Measurements from ENCODE around the gene CEP83.

Gene CEP83

DNA sequence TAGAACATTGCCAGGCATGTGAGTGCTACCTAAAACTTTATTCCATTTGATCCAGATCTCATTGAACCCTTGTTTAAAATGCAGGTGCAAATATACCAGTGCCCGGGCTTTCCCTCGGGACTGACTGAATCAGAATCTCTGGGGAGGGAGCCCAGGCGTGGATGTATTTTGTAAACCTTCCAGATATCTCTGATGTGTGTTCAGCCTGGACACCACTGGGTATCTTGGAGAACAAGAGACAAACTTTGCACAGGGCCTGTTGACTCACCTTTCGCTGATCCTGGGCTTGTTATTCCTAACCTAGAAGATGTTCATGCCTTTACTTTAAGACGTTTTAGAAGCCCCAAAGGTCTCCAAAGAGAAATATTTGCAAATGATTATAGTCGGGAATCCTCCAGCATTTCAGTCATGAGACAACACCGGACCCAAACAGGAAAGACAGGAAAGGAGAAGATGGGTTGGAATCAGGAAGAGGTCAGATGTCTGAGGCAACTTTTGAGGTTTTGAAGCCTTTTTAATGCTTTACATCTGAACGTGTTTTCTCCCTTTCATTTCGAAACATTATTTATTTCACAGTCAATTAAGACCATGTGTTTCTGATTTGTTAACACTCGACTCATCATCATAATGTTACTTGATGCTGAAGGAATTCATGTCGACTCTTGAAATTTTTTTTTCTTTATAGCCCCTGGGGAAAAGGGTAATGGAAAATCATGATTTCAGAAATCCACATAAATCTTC, 192.7 kb downstream of the CEP83 start:
- no peak for DNase-seq (ENCODE audit: low spot score)

DNA sequence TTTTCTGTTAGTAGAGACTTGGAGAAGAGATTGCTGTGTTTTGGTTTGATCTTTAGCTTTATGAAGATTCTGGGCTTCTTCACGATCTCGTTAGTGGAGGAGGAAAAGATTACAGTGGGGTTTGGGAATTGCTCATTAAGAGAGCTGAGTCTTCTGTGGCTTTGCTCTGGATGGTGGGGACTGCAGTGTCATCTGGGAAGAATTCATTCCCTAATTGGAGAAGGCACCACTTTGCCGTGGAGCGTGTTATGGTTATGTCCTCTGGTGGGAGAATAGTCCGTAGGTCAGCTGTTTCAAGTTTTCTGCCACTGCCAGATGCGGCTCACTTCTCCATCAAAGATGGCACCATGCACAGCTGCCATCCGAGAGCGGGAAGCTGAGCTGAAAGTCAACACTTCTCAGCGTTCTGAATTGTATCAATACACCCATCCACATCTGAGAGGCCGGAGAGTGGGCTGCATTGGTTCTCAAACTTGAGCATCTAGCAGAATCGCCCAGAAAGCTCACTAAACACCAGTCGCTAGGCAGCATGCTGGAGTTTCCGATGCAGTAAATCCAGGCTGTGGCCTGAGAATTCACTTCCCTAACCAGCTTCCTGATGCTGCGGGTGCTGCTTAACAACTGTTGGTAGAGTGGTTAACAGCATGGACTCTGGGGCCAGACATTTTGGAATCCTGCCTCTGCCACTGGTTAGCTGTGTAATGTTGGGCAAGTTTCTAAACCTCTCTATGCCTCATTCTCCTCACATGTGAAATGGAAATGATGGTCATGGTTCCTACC, 193.5 kb downstream of the CEP83 start:
- DNase-seq (ENCODE audit: low spot score), result no peak

- DNase-seq (ENCODE audit: low spot score), result no peak
These were observed 194.1 kb downstream of the CEP83 start for GRCh38 chr12:94265539-94265938.

DNA sequence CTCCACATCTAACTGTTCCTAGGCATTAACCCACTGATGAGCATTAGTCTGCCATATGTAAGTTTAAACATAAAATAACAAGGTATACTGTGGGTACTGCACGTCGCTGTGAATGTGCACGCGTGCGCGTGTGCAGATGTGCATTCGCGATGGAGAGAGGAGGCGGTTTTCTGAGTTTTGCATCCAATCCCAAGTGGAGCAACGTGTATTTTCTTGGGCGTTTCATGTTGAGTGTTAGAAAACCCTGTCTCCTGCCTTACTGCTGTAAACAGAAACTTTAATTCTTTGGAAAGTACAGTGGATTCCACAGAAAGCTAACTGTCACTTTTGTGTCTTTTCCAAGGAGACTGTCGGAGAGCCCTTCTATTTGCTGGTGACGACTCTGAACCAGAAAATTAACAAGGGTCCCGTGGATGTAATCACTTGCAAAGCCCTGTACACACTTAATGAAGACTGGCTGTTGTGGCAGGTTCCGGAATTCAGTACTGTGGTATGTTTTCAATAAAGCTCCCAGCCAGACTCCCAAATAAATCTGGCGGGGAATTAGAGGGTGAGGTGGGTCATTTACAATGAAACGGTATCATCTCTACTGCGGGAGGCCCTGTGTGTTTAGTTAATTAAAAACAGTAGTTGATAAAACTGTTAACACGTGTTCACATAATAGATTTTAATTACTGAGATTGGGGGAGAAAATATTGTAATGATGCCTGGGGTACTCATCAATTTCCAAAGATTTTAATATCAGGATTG, 194.8 kb downstream of the CEP83 start:
- DNase-seq (ENCODE audit: low spot score), result no peak

DNA sequence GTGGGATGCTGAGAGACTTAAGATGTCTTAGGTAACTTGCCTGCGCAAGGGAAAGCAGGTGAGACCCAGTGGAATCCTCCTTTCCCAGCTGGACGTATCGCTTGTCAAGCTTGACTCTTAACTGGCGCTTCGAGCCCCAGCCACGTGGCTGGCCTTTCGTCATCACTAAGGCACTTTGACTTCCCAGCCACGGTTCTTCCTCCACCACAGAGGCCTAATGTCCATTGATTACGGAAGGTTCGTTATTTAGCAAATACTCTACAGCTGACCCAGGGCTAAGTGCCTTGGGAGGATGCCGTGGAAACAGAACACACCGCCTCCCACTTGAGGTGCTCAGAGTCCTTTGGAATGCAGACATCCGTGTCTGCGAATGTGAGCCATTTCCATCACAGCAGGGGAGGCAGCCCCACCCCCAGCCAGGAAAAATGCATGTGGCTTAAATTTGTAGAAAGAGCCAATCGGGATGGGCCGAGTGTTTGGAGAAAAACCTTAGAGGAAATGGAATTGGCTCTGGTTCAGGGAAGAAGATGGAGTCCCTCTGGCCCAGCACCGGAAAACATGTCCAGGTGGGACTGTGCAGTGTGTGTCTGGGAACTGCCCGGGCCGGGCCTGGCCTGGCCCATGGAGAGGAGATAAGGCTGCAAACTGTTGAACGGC, 195.6 kb downstream of the CEP83 start:
- DNase-seq (ENCODE audit: low spot score), result no peak

DNA sequence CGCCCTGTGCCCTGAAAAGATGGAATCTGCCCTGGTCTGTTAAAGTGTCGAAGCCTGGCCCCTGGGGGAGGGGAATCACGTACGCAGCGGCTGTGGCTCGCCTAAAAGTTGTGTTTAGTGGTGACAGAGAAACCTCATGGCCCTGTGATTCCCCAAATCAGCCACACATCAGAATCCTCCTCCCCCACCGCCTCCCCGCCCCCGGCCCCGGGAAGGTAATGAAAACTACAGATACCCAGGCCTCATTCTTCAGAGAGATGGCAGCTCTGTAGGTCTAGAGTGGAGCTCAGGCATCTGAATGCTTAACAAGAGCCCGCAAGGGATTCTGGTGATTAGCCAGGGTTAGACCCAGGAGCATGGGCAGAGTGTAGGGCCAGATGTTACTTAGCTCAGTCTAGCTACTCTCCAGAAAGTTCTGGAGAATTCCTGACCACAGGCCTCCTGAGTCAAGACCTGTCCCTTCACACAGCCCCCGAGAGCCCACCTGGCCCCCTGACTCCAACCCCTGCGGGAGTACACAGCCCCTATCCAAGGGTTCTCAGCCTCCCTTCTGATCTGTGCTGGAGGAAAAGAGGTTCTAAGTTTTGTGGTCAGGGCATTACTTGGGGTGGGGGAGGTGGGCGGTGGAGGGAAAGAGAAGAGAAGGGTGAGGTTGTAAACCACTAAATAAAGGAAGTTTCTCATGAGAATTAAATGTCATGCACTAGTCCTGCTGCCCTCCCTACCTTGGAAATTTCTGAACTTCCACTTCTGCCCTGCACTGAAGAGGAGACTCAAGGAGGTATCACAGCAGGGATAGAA, 196.5 kb downstream of the CEP83 start:
- no peak for DNase-seq (ENCODE audit: low spot score)

GRCh38 chr12:94262228-94263010, 197.2 kb downstream of the CEP83 start:
- peak; percentile 30 for DNase-seq (ENCODE audit: low spot score)

- DNase-seq (ENCODE audit: low spot score), result no peak
These were observed 197.9 kb downstream of the CEP83 start for GRCh38 chr12:94261786-94262185.

DNA sequence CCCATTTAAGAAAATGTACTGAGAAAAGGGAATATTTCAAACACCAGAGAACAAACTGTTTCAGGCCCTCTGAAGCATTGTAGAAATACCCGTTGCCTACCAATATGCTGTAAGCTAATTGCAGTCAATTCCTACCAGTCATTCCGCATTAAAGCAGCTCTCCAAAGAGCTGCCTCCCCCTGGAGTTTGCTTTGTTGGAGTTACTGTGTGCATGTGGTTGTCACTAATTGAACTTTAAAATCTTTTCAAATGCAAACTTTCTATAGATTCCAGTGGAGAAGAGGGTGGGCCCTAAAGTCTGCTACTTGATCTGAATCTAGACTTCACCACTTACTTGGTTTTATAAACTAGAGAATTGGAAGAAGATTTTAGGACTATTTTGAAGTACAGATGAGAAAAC, 198.5 kb downstream of the CEP83 start:
- DNase-seq (ENCODE audit: low spot score), result no peak

GRCh38 chr12:94260717-94261116, 198.9 kb downstream of the CEP83 start:
- DNase-seq (ENCODE audit: low spot score), result no peak

DNA sequence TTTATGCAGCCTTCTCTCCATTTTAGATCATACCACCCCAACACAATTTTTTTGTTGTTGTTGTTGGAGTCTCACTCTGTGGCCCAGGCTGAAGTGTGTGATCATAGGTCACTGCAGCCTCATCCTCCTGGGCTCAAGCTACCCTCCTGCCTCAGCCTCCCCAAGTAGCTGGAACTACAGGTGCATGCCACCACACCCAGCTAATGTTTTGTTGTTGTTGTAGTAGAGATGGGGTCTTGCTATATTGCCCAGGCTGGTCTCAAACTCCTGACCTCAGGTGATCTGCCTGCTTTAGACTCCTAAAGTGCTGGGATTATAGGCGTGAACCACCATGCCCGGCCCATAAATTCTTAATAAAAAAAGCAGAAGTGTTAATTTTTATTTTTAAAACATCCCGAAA, 199.7 kb downstream of the CEP83 start:
- no peak for DNase-seq (ENCODE audit: low spot score)

- no peak for DNase-seq (ENCODE audit: low spot score)
These were observed 201.1 kb downstream of the CEP83 start for GRCh38 chr12:94258593-94258992.
